H1 (cell line): ENCODE data around the gene USP24. TPM values are rescaled to one million over a fixed set of nuclear protein-coding genes. Genes with fewer than 3 reads are reported as not detected.

ENCODE experiments used
- CTCF ChIA-PET: fragments of 300-600 bp; sonication (Branson Sonifier 250); formaldehyde crosslinking; loops from one replicate; lab custom pipeline; 2021; ENCODE audit not compliant: partially characterized antibody; lab: Charles Lee
- POLR2A ChIA-PET: fragments of 300-600 bp; sonication (Branson Sonifier 250); formaldehyde crosslinking; loops from one replicate; lab custom pipeline; 2021; ENCODE audit warnings: inconsistent platforms; ENCODE audit not compliant: partially characterized antibody; lab: Charles Lee
- DNase-seq, 2 experiments: peaks; one replicate each; pipeline versions ENCODE4 v3.0.0 to v3.0.0-alpha.2; 2010 to 2022; ENCODE audit warnings: low spot score in 2 of 2, low read depth in 1 of 2, mixed read lengths in 1 of 2
- FAIRE-seq: peaks from 2 replicates; lab custom pipeline; 2011; peaks lifted over from hg19 to GRCh38; lab: Jason Lieb, UNC
- H2AFZ ChIP-seq: 2 replicates; pipeline ENCODE4 v1.8.1; 2012; ENCODE audit warnings: low read length, inconsistent platforms
- H2AK5ac ChIP-seq: 2 replicates; pipeline ENCODE4 v1.6.1; 2013; ENCODE audit warnings: low read depth, low read length
- H2BK120ac ChIP-seq: replicated peaks from 2 replicates; pipeline ENCODE3; 2013; ENCODE audit warnings: low read depth, low read length, inconsistent platforms
- H2BK12ac ChIP-seq: 2 replicates; pipeline ENCODE4 v1.6.1; 2013; ENCODE audit warnings: low read depth, low read length
- H2BK15ac ChIP-seq: 2 replicates; pipeline ENCODE4 v1.6.1; 2013; ENCODE audit warnings: low read length
- H2BK20ac ChIP-seq: 2 replicates; pipeline ENCODE4 v1.6.1; 2013; ENCODE audit warnings: low read length
- H2BK5ac ChIP-seq: 2 replicates; pipeline ENCODE4 v1.6.1; 2013; ENCODE audit warnings: low read depth, low read length
- H3K14ac ChIP-seq: 2 replicates; pipeline ENCODE4 v1.6.1; 2013; ENCODE audit warnings: inconsistent platforms; ENCODE audit not compliant: insufficient read length
- H3K18ac ChIP-seq: 2 replicates; pipeline ENCODE4 v1.6.1; 2013; ENCODE audit warnings: low read length; ENCODE audit errors: extremely low read depth
- H3K23ac ChIP-seq: 2 replicates; pipeline ENCODE4 v1.6.1; 2013; ENCODE audit warnings: inconsistent platforms; ENCODE audit not compliant: insufficient read length
- H3K23me2 ChIP-seq: 2 replicates; pipeline ENCODE4 v1.6.1; 2013; ENCODE audit warnings: low read depth, low read length
- H3K27ac ChIP-seq: 2 replicates; pipeline ENCODE4 v1.6.1; 2011; ENCODE audit warnings: low read depth, low read length, inconsistent platforms
- H3K27me3 ChIP-seq, 4 experiments: replicated peaks in 1 of 4; 1 replicate in 1 of 4; 2 replicates in 3 of 4; pipeline versions ENCODE4 v1.6.1 to v1.8.1; 2011 to 2013; ENCODE audit warnings: low read length in 3 of 4, mild to moderate bottlenecking in 3 of 4, inconsistent platforms in 2 of 4, mixed read lengths in 2 of 4, moderate library complexity in 1 of 4; ENCODE audit not compliant: control insufficient read depth in 3 of 4, insufficient read depth in 3 of 4; ENCODE audit errors: extremely low read depth in 1 of 4
- H3K36me3 ChIP-seq, 4 experiments: 2 replicates each; pipeline versions ENCODE4 v1.6.1 to v1.8.1; 2011 to 2013; ENCODE audit warnings: mild to moderate bottlenecking in 4 of 4, low read length in 3 of 4, moderate library complexity in 2 of 4, control low read depth in 1 of 4, inconsistent platforms in 1 of 4; ENCODE audit not compliant: insufficient read depth in 4 of 4, control insufficient read depth in 2 of 4
- H3K4ac ChIP-seq: replicated peaks from 2 replicates; pipeline ENCODE3; 2013; ENCODE audit warnings: low read length, low read depth, mixed read lengths, inconsistent platforms; ENCODE audit not compliant: insufficient read length
- H3K4me1 ChIP-seq, 4 experiments: replicated peaks in 1 of 4; 1 replicate in 1 of 4; 2 replicates in 3 of 4; pipeline versions ENCODE4 v1.6.1 to v1.8.1; 2011 to 2013; ENCODE audit warnings: low read length in 3 of 4, inconsistent platforms in 2 of 4, mixed read lengths in 1 of 4; ENCODE audit not compliant: insufficient read depth in 4 of 4, control insufficient read depth in 3 of 4
- H3K4me2 ChIP-seq, 2 experiments: 2 replicates each; pipeline versions ENCODE4 v1.6.1 to v1.8.1; 2011 to 2013; ENCODE audit warnings: low read depth in 2 of 2, low read length in 2 of 2, control low read depth in 1 of 2, inconsistent platforms in 1 of 2, mild to moderate bottlenecking in 1 of 2; ENCODE audit not compliant: insufficient read depth in 1 of 2
- H3K4me3 ChIP-seq, 4 experiments: fragments of 200-600, 300-600 bp in 1 of 4; sonication (generic), shearing (Covaris generic), sonication (Bioruptor Twin) in 1 of 4; 2 replicates each; pipeline versions ENCODE4 v1.5.1 to v1.8.1; 2011 to 2016; ENCODE audit warnings: low read length in 4 of 4, low read depth in 3 of 4, control low read depth in 2 of 4, inconsistent platforms in 2 of 4, mild to moderate bottlenecking in 2 of 4, mixed read lengths in 1 of 4, moderate library complexity in 1 of 4; ENCODE audit not compliant: insufficient read depth in 2 of 4; ENCODE audit errors: extremely low read depth in 1 of 4
- H3K56ac ChIP-seq: replicated peaks from 2 replicates; pipeline ENCODE3; 2013; ENCODE audit warnings: low read depth, mild to moderate bottlenecking, mixed read lengths, low read length, inconsistent platforms; ENCODE audit not compliant: insufficient read length
- H3K79me1 ChIP-seq: 2 replicates; pipeline ENCODE4 v1.6.1; 2013; ENCODE audit warnings: low read depth, low read length, control low read depth
- H3K79me2 ChIP-seq, 2 experiments: 2 replicates each; pipeline versions ENCODE4 v1.6.1 to v1.8.1; 2012 to 2013; ENCODE audit warnings: low read length in 2 of 2, mild to moderate bottlenecking in 2 of 2, inconsistent platforms in 1 of 2; ENCODE audit not compliant: insufficient read depth in 2 of 2, control insufficient read depth in 1 of 2
- H3K9ac ChIP-seq, 4 experiments: replicated peaks in 1 of 4; 1 replicate in 1 of 4; 2 replicates in 3 of 4; pipeline versions ENCODE4 v1.6.1 to v1.8.1; 2011 to 2013; ENCODE audit warnings: low read depth in 3 of 4, low read length in 3 of 4, control low read depth in 2 of 4, mild to moderate bottlenecking in 2 of 4, moderate library complexity in 2 of 4, inconsistent platforms in 1 of 4; ENCODE audit errors: extremely low read depth in 1 of 4
- H3K9me3 ChIP-seq, 2 experiments: 2 replicates each; pipeline versions ENCODE4 v1.6.1 to v1.8.1; 2012 to 2013; ENCODE audit warnings: mild to moderate bottlenecking in 2 of 2, moderate library complexity in 2 of 2, control low read depth in 1 of 2, inconsistent platforms in 1 of 2, low read depth in 1 of 2, low read length in 1 of 2, mixed read lengths in 1 of 2; ENCODE audit not compliant: insufficient read depth in 2 of 2
- H4K20me1 ChIP-seq, 2 experiments: replicated peaks in 1 of 2; 2 replicates each; pipeline versions ENCODE3 to v1.8.1; 2011 to 2013; ENCODE audit warnings: inconsistent platforms in 2 of 2, low read length in 2 of 2, mild to moderate bottlenecking in 1 of 2; ENCODE audit not compliant: insufficient read depth in 2 of 2, control insufficient read depth in 1 of 2
- H4K5ac ChIP-seq: 2 replicates; pipeline ENCODE4 v1.6.1; 2013; ENCODE audit warnings: low read length, low read depth, mixed read lengths, inconsistent platforms; ENCODE audit not compliant: insufficient read length
- H4K8ac ChIP-seq: 2 replicates; pipeline ENCODE4 v1.8.0; 2013; ENCODE audit warnings: mild to moderate bottlenecking, moderate library complexity, low read length, inconsistent platforms; ENCODE audit not compliant: insufficient read depth; ENCODE audit errors: extremely low read depth
- H4K91ac ChIP-seq: replicated peaks from 2 replicates; pipeline ENCODE3; 2013; ENCODE audit warnings: low read length, mixed read lengths, inconsistent platforms; ENCODE audit not compliant: insufficient read length
- RNF2 ChIP-seq: fragments of 200-900, 300-1000 bp; sonication (generic); IDR thresholded peaks from 2 replicates; pipeline ENCODE4 v1.7.1; 2016; ENCODE audit warnings: borderline replicate concordance, low read depth, mild to moderate bottlenecking, antibody characterized with exemption, low read length; ENCODE audit not compliant: poor library complexity, severe bottlenecking; ENCODE audit errors: missing control alignments
- SAP30 ChIP-seq: fragments of 300-600 bp; sonication (generic); IDR thresholded peaks from 2 replicates; pipeline ENCODE4 v1.7.1; 2012; ENCODE audit warnings: low read length, moderate library complexity, mild to moderate bottlenecking, inconsistent platforms; ENCODE audit not compliant: insufficient read depth, insufficient replicate concordance
- SIX5 ChIP-seq: IDR thresholded peaks from 2 replicates; pipeline ENCODE4 v1.6.1; 2011; ENCODE audit warnings: mild to moderate bottlenecking, low read depth, low read length
- TAF7 ChIP-seq: optimal IDR thresholded peaks from 2 replicates; pipeline ENCODE3; 2011; ENCODE audit warnings: low read depth, mild to moderate bottlenecking, inconsistent platforms, low read length, moderate library complexity, borderline replicate concordance
- ZNF274 ChIP-seq: IDR thresholded peaks from 2 replicates; pipeline ENCODE4 v1.7.0; 2012; ENCODE audit warnings: low read length, borderline replicate concordance; ENCODE audit errors: extremely low read depth
- WGBS, 2 experiments: shearing (Covaris generic) in 1 of 2; methylation state at CpG; one replicate each; pipeline versions ENCODE4 v1.1.6 to v1.1.7; 2013 to 2015; ENCODE audit warnings: low lambda C conversion rate in 2 of 2, mixed read lengths in 2 of 2, inconsistent platforms in 1 of 2, low coverage in 1 of 2, missing lambda C conversion rate in 1 of 2; ENCODE audit not compliant: insufficient replicate concordance in 2 of 2, insufficient coverage in 1 of 2, insufficient read length in 1 of 2; ENCODE audit errors: extremely low coverage in 1 of 2, missing lambda C conversion rate in 1 of 2; 5-methylcytosine and 5-hydroxymethylcytosine counted together
- polyA plus RNA-seq, 7 experiments: library from polyadenylated mRNA; depleted of rRNA in 3 of 7; stranded (reverse) in 5 of 7; unstranded in 2 of 7; fragments of >200 nt in 5 of 7; fragments of 200-250 nt in 2 of 7; gene quantifications; 1 replicate in 5 of 7; 2 replicates in 1 of 7; 4 replicates in 1 of 7; pipeline versions ENCODE4 v1.2.1 to v1.2.3, GENCODE V29; 2011 to 2013; ENCODE audit warnings: missing spikeins in 2 of 7, mixed read lengths in 2 of 7
- total RNA-seq: library from RNA; stranded (reverse); fragmentation: NEBNext Ultra II Directional; extraction: Animal tissue kit (Norgen Biotek cat#: 25700); gene quantifications from 2 replicates; pipeline ENCODE4 v1.2.1, GENCODE V29; 2021

The USP24 gene
- total and polyA plus RNA-seq, 2 of the 8 experiments (the other 6 are each of a cell fraction or from before 2014, with no cell fraction given) = 11.1 to 34.6 TPM

DNA sequence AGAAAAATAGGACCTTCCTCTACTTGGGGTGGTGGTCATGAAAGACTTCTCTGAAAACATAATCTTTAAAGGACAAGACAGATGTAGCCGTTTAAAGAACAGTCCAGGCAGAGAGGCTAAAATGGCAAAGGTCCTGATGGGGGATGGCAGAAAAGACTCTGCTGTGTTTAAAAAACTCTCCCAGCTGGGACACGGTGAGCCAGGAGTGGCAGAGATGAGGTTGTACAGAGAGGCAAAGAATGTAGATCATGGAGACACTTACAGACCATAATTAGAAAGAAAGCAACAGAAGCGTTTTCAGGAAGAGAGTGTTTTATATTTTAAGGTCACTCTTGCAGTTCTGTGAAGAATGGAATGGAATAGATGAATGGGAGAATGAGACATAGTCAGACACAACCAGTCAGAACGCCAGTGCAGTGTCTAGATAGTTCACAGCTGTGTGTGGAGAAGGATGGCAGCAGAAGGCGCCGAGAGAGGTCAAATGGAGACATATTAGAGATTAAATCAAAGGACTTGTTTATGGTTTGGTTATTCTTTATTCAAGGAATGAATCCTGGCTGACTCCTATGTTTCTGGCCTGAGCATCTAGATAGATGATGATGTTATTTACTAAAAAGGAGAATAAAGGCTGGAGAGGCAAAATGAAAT, 47.8 kb downstream of the USP24 start:
- H3K9me3 ChIP-seq = no peaks in the 10 kb centered on the region
- H2BK5ac ChIP-seq = no peak overlapping the region
- H4K8ac ChIP-seq = no peak overlapping the region
- no peaks in the 10 kb centered on the region for H3K23me2 ChIP-seq
- H2BK12ac ChIP-seq = no peak overlapping the region
- H3K14ac ChIP-seq = no peak overlapping the region
- no peaks in the 10 kb centered on the region for H3K79me1 ChIP-seq
- H4K20me1 ChIP-seq = no peaks in the 10 kb centered on the region
- no peak overlapping the region for H3K18ac ChIP-seq
- no peak for TF ChIP-seq SIX5
- TF ChIP-seq TAF7 = no peak
- TF ChIP-seq RNF2 = no peak
- TF ChIP-seq SAP30 = no peak
- TF ChIP-seq ZNF274 = no peak
- TF ChIP-seq, all 59 proteins: peak for 0
- Histone ChIP-seq H3K23ac (no peak overlapping the region), H3K4me1 (peaks cover 0 to 6% (median 0%) of the 10 kb centered on the region in 4 experiments; a peak in 3 of 7 replicates), H3K4me2 (no peak overlapping the region), H3K27me3 (no peaks in the 10 kb centered on the region), H3K4me3 (no peak overlapping the region), H3K9ac (no peak overlapping the region), H3K79me2 (no peaks in the 10 kb centered on the region), H2BK20ac (no peak overlapping the region), H3K4ac (no peak overlapping the region), H4K5ac (no peak overlapping the region), H2BK15ac (no peak overlapping the region), H3K36me3 (peaks cover 0 to 19% (median 5%) of the 10 kb centered on the region in 4 experiments; a peak in 4 of 8 replicates), H3K56ac (no peak overlapping the region), H2AFZ (no peak overlapping the region), H4K91ac (no peak overlapping the region), H2BK120ac (no peak overlapping the region), H2AK5ac (no peak overlapping the region), H3K27ac (no peak overlapping the region)
- ChIA-PET POLR2A (interaction anchor here (1.3 kb wide), 1 partner anchor 48 kb away, joined by 3 read pairs; the partner anchor contains the start of gene USP24), CTCF (interaction anchor here (2.1 kb wide), 1 partner anchor 24 kb away, joined by 8 read pairs; no protein-coding TSS in a partner anchor)
- DNase-seq (no peak), FAIRE-seq (no peak)
- 89% methylated on average over 6 of the region's 6 CpGs; no CpG with 5 or more reads in 1 of the 2 experiments for WGBS, 2 experiments
